Spleen (tissue), 11 donors: ENCODE results near the gene UCP3. TPM values are rescaled to one million over a fixed set of nuclear protein-coding genes. Genes with fewer than 3 reads are reported as not detected.

Experiments
- DNase-seq: peaks from one replicate; pipeline ENCODE4 v3.0.0-alpha.2; 2020
- H3K27ac ChIP-seq, 8 donors: fragments of 200-600 bp; sonication (generic) in 7 of 8; 1 replicate in 4 of 8; 2 replicates in 4 of 8; pipeline versions ENCODE4 v1.5.0 to v1.8.0; 2016 to 2021; ENCODE audit warnings: inconsistent platforms in 4 of 8, mild to moderate bottlenecking in 4 of 8, moderate library complexity in 1 of 8
- H3K27me3 ChIP-seq, 7 donors: fragments of 200-600 bp; sonication (generic) in 6 of 7; replicated peaks in 1 of 7; 1 replicate in 4 of 7; 2 replicates in 3 of 7; pipeline versions ENCODE4 v1.5.0 to v1.8.0; 2016 to 2021; ENCODE audit warnings: inconsistent platforms in 3 of 7, mild to moderate bottlenecking in 1 of 7
- H3K36me3 ChIP-seq, 6 donors: fragments of 200-600 bp; sonication (generic) in 5 of 6; 1 replicate in 4 of 6; 2 replicates in 2 of 6; pipeline versions ENCODE4 v1.5.0 to v1.8.0; 2016 to 2021; ENCODE audit warnings: inconsistent platforms in 2 of 6
- H3K4me1 ChIP-seq, 6 donors: fragments of 200-600 bp; sonication (generic) in 5 of 6; 1 replicate in 3 of 6; 2 replicates in 3 of 6; pipeline versions ENCODE4 v1.5.0 to v1.8.0; 2016 to 2021; ENCODE audit warnings: inconsistent platforms in 3 of 6
- H3K4me3 ChIP-seq, 8 donors: fragments of 200-600 bp; sonication (generic) in 7 of 8; 1 replicate in 4 of 8; 2 replicates in 4 of 8; pipeline versions ENCODE4 v1.5.0 to v1.8.0; 2016 to 2021; ENCODE audit warnings: inconsistent platforms in 4 of 8, mild to moderate bottlenecking in 4 of 8, moderate library complexity in 2 of 8
- H3K9me3 ChIP-seq, 8 donors: fragments of 200-600 bp; sonication (generic) in 7 of 8; 1 replicate in 4 of 8; 2 replicates in 4 of 8; pipeline versions ENCODE4 v1.5.0 to v1.8.0; 2016 to 2021; ENCODE audit warnings: inconsistent platforms in 4 of 8
- POLR2A ChIP-seq, 3 donors: fragments of 450-650 bp; IDR thresholded peaks; one replicate each; pipeline ENCODE4 v1.5.1; 2017; ENCODE audit warnings: antibody characterized with exemption in 3 of 3, mild to moderate bottlenecking in 1 of 3
- POLR2AphosphoS5 ChIP-seq, 3 donors: sonication (generic); formaldehyde crosslinking; IDR thresholded peaks; one replicate each; pipeline ENCODE4 v1.5.1; 2017; ENCODE audit warnings: antibody characterized with exemption in 3 of 3
- WGBS, 5 donors: extraction: QIAGEN DNeasy Blood & Tissue Kit in 3 of 5; methylation state at CpG; one replicate each; pipeline versions ENCODE4 v1.1.5 to v1.1.7; 2013 to 2018; 5-methylcytosine and 5-hydroxymethylcytosine counted together
- intact Hi-C: fragments of 100-400 bp; cut with DNase I; formaldehyde crosslinking; loops from one replicate; pipeline ENCODE4 v1.15.0; 2023; ENCODE audit warnings: low total_unique reads
- polyA plus RNA-seq, 3 donors: library from polyadenylated mRNA; stranded (reverse); fragments of 200-250 nt; gene quantifications; one replicate each; pipeline ENCODE4 v1.2.1, GENCODE V29; 2013
- total RNA-seq, 7 donors: library from RNA; depleted of rRNA in 3 of 7; stranded (reverse); fragments of >200 nt in 3 of 7; fragmentation: NEBNext Ultra II Directional in 4 of 7; extraction: Animal tissue kit (Norgen Biotek cat#: 25700) in 4 of 7; gene quantifications; one replicate each; pipeline versions ENCODE4 v1.1.0 to v1.2.1, GENCODE V29; 2016 to 2021
- TF ChIP-seq, protein P1 (sequence below), 11 experiments: fragments of 200-600 bp in 7 of 11; fragments of 450-650 bp in 4 of 11; sonication (generic) in 4 of 11; IDR thresholded peaks in 8 of 11; conservative IDR thresholded peaks in 3 of 11; 1 replicate in 7 of 11; 2 replicates in 4 of 11; pipeline versions ENCODE4 v1.4.0 to v1.8.0; 2016 to 2021; ENCODE audit warnings: antibody characterized with exemption in 11 of 11, inconsistent platforms in 4 of 11, mild to moderate bottlenecking in 1 of 11
- donor health status: healthy with polysubstance abuse.
- donor health status: DM: no; HTN: no; CAD: no; lungs with moderate emphysema.
- donor health status: DM: no; HTN: no; CAD: no.
- donor health status: Bipolar disorder and iron deficiency.
- donor health status: healthy.
- donor health status: DM: no; HTN: no; CAD: no.
- donor health status: DM: yes; HTN: yes; CAD: no.

Gene UCP3
- total and polyA plus RNA-seq, 10 donors = 0.68 to 7.1 (median 4.2) TPM

- Histone ChIP-seq H3K27ac (peak overlapping the region in 1 of 8 donors; percentile 46), H3K9me3 (no peaks in the 10 kb centered on the region), H3K4me3 (no peak overlapping the region), H3K4me1 (peaks cover 5 to 82% (median 42%) of the 10 kb centered on the region in 6 donors), H3K36me3 (peaks cover 0 to 68% (median 0%) of the 10 kb centered on the region in 6 donors), H3K27me3 (no peaks in the 10 kb centered on the region)
- WGBS, 5 donors = 94 to 99% (median 97%) methylated on average over 7 to 8 of the region's 8 CpGs
- TF ChIP-seq, protein P1, sequence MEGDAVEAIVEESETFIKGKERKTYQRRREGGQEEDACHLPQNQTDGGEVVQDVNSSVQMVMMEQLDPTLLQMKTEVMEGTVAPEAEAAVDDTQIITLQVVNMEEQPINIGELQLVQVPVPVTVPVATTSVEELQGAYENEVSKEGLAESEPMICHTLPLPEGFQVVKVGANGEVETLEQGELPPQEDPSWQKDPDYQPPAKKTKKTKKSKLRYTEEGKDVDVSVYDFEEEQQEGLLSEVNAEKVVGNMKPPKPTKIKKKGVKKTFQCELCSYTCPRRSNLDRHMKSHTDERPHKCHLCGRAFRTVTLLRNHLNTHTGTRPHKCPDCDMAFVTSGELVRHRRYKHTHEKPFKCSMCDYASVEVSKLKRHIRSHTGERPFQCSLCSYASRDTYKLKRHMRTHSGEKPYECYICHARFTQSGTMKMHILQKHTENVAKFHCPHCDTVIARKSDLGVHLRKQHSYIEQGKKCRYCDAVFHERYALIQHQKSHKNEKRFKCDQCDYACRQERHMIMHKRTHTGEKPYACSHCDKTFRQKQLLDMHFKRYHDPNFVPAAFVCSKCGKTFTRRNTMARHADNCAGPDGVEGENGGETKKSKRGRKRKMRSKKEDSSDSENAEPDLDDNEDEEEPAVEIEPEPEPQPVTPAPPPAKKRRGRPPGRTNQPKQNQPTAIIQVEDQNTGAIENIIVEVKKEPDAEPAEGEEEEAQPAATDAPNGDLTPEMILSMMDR (IDR thresholded peaks at IDR 0.05 in 8 of 11, conservative IDR thresholded peaks at IDR 0.05 in 3 of 11) = no peak
- TF ChIP-seq POLR2A (IDR thresholded peaks at IDR 0.05) (no peak), POLR2AphosphoS5 (IDR thresholded peaks at IDR 0.05) (no peak)
- intact Hi-C loops = no loop called here
- DNase-seq = no peak
Measured at GRCh38 chr11:74013141-74013540, 4.3 kb upstream of the UCP3 start.

DNA sequence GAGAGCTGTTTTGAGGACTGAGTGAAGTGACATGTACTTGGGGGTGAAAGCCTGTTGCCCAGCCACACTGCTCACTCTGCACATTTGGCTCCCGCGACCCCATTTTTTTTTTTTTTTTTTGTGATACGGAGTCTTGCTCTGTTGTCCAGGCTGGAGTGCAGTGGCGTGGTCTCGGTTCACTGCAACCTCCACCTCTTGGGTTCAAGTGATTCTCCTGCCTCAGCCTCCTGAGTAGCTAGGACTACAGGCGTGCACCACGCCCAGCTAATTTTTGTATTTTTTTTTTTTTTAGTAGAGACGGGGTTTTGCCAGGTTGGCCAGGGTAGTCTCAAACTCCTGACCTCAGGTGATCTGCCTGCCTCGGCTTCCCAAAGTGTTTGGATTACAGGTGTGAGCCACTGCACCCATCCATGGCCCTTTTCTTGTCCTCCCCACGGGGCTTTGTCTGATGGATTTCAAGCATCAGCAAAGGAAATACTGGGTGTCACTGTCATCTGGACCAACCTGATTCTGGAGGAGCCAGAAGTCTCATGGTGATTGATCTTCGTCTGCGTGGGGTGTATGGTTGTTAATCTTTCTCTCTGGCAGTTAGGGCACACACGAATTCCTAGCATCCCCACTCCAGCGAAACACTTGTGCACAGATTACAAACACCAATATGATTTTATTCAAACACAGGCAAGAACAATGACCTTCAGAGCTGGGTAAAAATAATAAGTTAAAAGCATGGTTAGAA lies 3.4 kb upstream of the UCP3 start:
- H3K4me3 ChIP-seq = no peak overlapping the region
- intact Hi-C loops = no loop called here
- no peak for TF ChIP-seq POLR2A (IDR thresholded peaks at IDR 0.05)
- TF ChIP-seq, protein P1 (IDR thresholded peaks at IDR 0.05 in 8 of 11, conservative IDR thresholded peaks at IDR 0.05 in 3 of 11) = no peak
- no peak for TF ChIP-seq POLR2AphosphoS5 (IDR thresholded peaks at IDR 0.05)
- H3K36me3 ChIP-seq = peaks cover 0 to 59% (median 0%) of the 10 kb centered on the region in 6 donors
- H3K27me3 ChIP-seq = no peaks in the 10 kb centered on the region
- DNase-seq = no peak
- peaks cover 5 to 80% (median 40%) of the 10 kb centered on the region in 6 donors for H3K4me1 ChIP-seq
- peak overlapping the region in 3 of 8 donors; percentile 21 to 56 (median 37) for H3K27ac ChIP-seq
- 84 to 93% (median 89%) methylated on average over 14 of the region's 14 CpGs for WGBS, 5 donors
- H3K9me3 ChIP-seq = no peaks in the 10 kb centered on the region

DNA sequence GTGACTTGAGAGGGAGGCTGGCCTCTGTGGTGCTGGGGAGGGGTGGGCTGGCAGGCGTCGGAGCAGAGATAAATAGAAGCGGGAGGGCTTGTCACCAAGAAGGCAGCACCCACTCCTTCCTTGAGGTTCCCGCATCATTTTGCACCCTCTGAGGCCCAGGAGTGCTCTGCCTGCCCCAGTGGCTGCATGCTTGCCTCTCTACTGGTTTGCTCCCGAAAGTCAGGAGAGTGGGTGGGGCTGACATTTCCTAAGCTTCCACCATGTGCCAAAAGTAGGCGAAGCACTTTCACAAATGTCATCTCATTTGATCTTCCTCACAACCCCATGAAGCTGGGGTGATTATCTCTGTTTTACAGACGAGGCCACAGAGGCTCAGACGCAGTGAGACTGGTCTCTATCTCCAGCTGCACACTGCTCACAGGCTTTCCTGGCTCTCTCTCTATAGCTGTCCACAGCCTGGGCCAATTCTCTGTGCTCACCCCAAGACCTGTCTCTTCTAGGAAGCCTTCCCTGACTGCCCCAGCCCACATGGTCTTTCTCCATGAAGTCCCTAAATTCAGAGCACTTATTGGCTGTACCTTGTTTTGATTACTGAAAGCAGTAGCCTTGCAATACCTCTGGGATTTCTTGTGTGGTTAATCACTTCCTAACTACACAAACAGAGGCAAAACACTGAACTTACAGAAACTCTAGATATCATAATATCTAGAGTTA lies 2.6 kb upstream of the UCP3 start:
- DNase-seq = no peak
- no peak for TF ChIP-seq POLR2AphosphoS5 (IDR thresholded peaks at IDR 0.05)
- Histone ChIP-seq H3K36me3 (peaks cover 0 to 52% (median 0%) of the 10 kb centered on the region in 6 donors), H3K4me1 (peaks cover 5 to 83% (median 40%) of the 10 kb centered on the region in 6 donors), H3K27me3 (no peaks in the 10 kb centered on the region), H3K9me3 (no peaks in the 10 kb centered on the region), H3K27ac (peak overlapping the region in 4 of 8 donors; percentile 13 to 56 (median 32)), H3K4me3 (no peak overlapping the region)
- intact Hi-C loops = no loop called here
- 63 to 88% (median 79%) methylated on average over 8 of the region's 8 CpGs for WGBS, 5 donors

DNA sequence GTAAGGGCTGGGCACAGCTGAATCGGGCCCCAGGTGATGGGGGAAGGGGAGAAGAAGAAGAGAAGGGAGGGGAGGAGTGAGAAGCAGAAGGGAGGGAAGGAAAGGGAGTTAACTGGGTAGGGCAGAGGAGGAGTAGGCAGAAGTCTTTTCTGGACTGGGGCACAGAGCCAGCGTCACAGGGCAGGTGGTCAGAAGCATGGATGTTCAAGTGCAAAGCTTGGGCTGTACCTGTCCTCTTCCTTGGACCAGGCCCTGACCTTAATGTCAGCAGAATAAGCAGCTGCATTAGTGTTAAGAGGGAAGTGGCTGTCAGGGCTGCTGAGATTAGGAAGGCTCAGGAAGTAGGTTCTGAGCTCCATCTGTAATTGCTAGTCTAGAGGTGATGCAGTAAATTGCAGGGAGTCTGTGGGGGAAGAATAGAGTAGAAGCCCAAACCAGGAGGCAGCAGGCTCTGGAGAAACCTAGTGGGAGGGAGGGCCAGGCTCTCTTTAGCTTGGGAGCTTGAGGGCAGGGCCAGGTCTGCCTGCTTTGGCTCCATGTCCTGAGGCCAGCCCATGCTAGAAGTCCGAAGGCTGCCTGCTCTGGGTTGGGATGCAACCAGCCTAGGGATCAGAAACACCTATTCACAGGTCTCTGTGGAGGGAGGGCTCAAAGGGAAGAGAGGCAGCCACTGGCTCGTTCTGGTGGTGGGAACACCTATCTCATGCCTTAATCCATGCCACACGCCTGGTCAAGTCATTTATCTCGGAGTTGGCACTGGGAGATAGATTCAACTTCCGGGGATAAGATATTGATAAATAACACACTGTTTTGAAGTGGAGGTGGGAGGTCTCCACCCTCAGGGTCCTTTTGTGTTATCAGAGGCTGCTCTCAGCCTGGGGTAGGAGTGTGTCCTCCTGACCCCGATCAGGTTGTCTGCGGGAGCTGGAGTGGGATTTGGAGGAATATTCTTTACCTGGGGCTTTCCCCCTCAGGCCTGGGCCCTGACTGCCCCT lies 1.7 kb upstream of the UCP3 start:
- H3K27ac ChIP-seq = peak overlapping the region in 4 of 8 donors; percentile 13 to 56 (median 32)
- no peak overlapping the region for H3K4me3 ChIP-seq
- peaks cover 0 to 52% (median 0%) of the 10 kb centered on the region in 6 donors for H3K36me3 ChIP-seq
- no peaks in the 10 kb centered on the region for H3K27me3 ChIP-seq
- intact Hi-C loops = no loop called here
- no peaks in the 10 kb centered on the region for H3K9me3 ChIP-seq
- DNase-seq = no peak
- TF ChIP-seq POLR2AphosphoS5 (IDR thresholded peaks at IDR 0.05) (no peak), POLR2A (IDR thresholded peaks at IDR 0.05) (no peak)
- TF ChIP-seq, protein P1 (IDR thresholded peaks at IDR 0.05 in 8 of 11, conservative IDR thresholded peaks at IDR 0.05 in 3 of 11) = no peak
- 89 to 92% (median 90%) methylated on average over 9 of the region's 9 CpGs for WGBS, 5 donors
- peaks cover 6 to 83% (median 47%) of the 10 kb centered on the region in 6 donors for H3K4me1 ChIP-seq
